GM12878 (cell line): Measurements from ENCODE around the gene ARID3A. TPM values are rescaled to one million over a fixed set of nuclear protein-coding genes. Genes with fewer than 3 reads are reported as not detected.

Experiments
- ATAC-seq: fragments of 200-7000 bp; cut with Tn5 transposase; 3 replicates; pipeline ENCODE4 v1.9.1; 2020; ENCODE audit warnings: mild to moderate bottlenecking, moderate library complexity
- BruUV-seq: library from RNA; stranded (reverse); fragments of 400-500 nt; replicated peaks from 2 replicates; lab custom pipeline; 2021; lab: Mats Ljungman, UMichigan
- CTCF ChIA-PET: fragments of 300-600 bp; sonication (Branson Sonifier 250); formaldehyde crosslinking; extraction: SDS; loops from one replicate; lab custom pipeline; 2021; ENCODE audit warnings: inconsistent platforms; lab: Yijun Ruan, JAX
- POLR2A ChIA-PET: fragments of 350-600 bp; formaldehyde crosslinking; extraction: SDS; loops from one replicate; lab custom pipeline; 2021; ENCODE audit warnings: inconsistent platforms; lab: Charles Lee
- RAD21 ChIA-PET: fragments of 300-600 bp; sonication (Branson Sonifier 250); formaldehyde crosslinking; loops from one replicate; lab custom pipeline; 2023; ENCODE audit warnings: antibody characterized with exemption; ENCODE audit not compliant: unreplicated experiment; lab: Charles Lee
- SMC1A ChIA-PET: fragments of 300-600 bp; sonication (Branson Sonifier 250); formaldehyde crosslinking; loops from one replicate; lab custom pipeline; 2023; ENCODE audit not compliant: unreplicated experiment, uncharacterized antibody; lab: Charles Lee
- DNase-seq: peaks from one replicate; pipeline ENCODE4 v3.0.0-alpha.2; 2011; ENCODE audit warnings: low read depth, low spot score
- FAIRE-seq: peaks from 3 replicates; lab custom pipeline; 2011; peaks lifted over from hg19 to GRCh38; lab: Jason Lieb, UNC
- H2AFZ ChIP-seq: 2 replicates; pipeline ENCODE4 v1.6.0; 2011; ENCODE audit warnings: low read depth, low read length, control low read depth; ENCODE audit not compliant: control insufficient read depth
- H3K27ac ChIP-seq: 2 replicates; pipeline ENCODE4 v1.5.1; 2011; ENCODE audit warnings: control low read depth; ENCODE audit not compliant: control insufficient read depth, insufficient read depth
- H3K27me3 ChIP-seq, 2 experiments: replicated peaks in 1 of 2; 2 replicates each; pipeline versions ENCODE4 v1.6.0 to v1.6.1; 2011; ENCODE audit warnings: low read length in 1 of 2; ENCODE audit not compliant: control insufficient read depth in 2 of 2, insufficient read depth in 2 of 2
- H3K36me3 ChIP-seq, 2 experiments: 2 replicates each; pipeline ENCODE4 v1.5.1; 2011; ENCODE audit warnings: low read length in 1 of 2; ENCODE audit not compliant: control insufficient read depth in 2 of 2, insufficient read depth in 2 of 2
- H3K4me1 ChIP-seq: 2 replicates; pipeline ENCODE4 v1.6.1; 2011; ENCODE audit warnings: mild to moderate bottlenecking, low read length, moderate library complexity, mixed read lengths; ENCODE audit not compliant: control insufficient read depth, insufficient read depth
- H3K4me2 ChIP-seq: 2 replicates; pipeline ENCODE4 v1.6.0; 2011; ENCODE audit warnings: control low read depth; ENCODE audit not compliant: control insufficient read depth, insufficient read depth
- H3K4me3 ChIP-seq: fragments of 200-600 bp; sonication (generic); 2 replicates; pipeline ENCODE4 v1.5.1; 2016
- H3K79me2 ChIP-seq: 2 replicates; pipeline ENCODE4 v1.6.0; 2011; ENCODE audit warnings: low read length; ENCODE audit not compliant: control insufficient read depth, insufficient read depth
- H3K9ac ChIP-seq: 2 replicates; pipeline ENCODE4 v1.8.0; 2011; ENCODE audit warnings: low read length, control low read depth, mixed read lengths; ENCODE audit not compliant: control insufficient read depth, insufficient read depth
- H3K9me3 ChIP-seq: replicated peaks from 3 replicates; pipeline ENCODE4 v1.5.1; 2011; ENCODE audit warnings: mild to moderate bottlenecking, low read length; ENCODE audit not compliant: control insufficient read depth, insufficient read depth
- H4K20me1 ChIP-seq: 2 replicates; pipeline ENCODE4 v1.6.0; 2011; ENCODE audit not compliant: control insufficient read depth, insufficient read depth
- BACH1 ChIP-seq: fragments of 450-650 bp; IDR thresholded peaks from 2 replicates; pipeline ENCODE4 v1.6.1; 2017; ENCODE audit warnings: mild to moderate bottlenecking, borderline replicate concordance
- CREB1 ChIP-seq: IDR thresholded peaks from 2 replicates; pipeline ENCODE4 v1.6.1; 2012; ENCODE audit warnings: low read depth, mild to moderate bottlenecking, inconsistent platforms
- EGR1 ChIP-seq, 2 experiments: IDR thresholded peaks; 1 replicate in 1 of 2; 2 replicates in 1 of 2; pipeline ENCODE4 v1.6.1; 2011 to 2012; ENCODE audit warnings: low read depth in 2 of 2, low read length in 2 of 2, borderline replicate concordance in 1 of 2, mild to moderate bottlenecking in 1 of 2, moderate library complexity in 1 of 2
- IKZF1 ChIP-seq: fragments of 450-650 bp; conservative IDR thresholded peaks from 2 replicates; pipeline ENCODE4 v1.6.1; 2017; ENCODE audit warnings: antibody characterized with exemption, mild to moderate bottlenecking
- KDM1A ChIP-seq: fragments of 200-600 bp; sonication (generic); IDR thresholded peaks from 2 replicates; pipeline ENCODE4 v1.6.1; 2016; ENCODE audit warnings: borderline replicate concordance
- POLR2A ChIP-seq: IDR thresholded peaks from 2 replicates; pipeline ENCODE4 v1.6.1; 2011; ENCODE audit warnings: low read depth, mild to moderate bottlenecking, low read length
- SMAD1 ChIP-seq: fragments of 450-650 bp; IDR thresholded peaks from 2 replicates; pipeline ENCODE4 v1.6.1; 2018; ENCODE audit warnings: mild to moderate bottlenecking, low read depth; ENCODE audit not compliant: partially characterized antibody
- WGBS: methylation state at CpG from one replicate; pipeline ENCODE4 v1.1.6; 2016; ENCODE audit warnings: low lambda C conversion rate; ENCODE audit not compliant: insufficient replicate concordance, insufficient coverage; ENCODE audit errors: missing lambda C conversion rate; 5-methylcytosine and 5-hydroxymethylcytosine counted together
- in situ Hi-C: fragments of 300-500 bp; cut with MboI; formaldehyde crosslinking; loops from 9 replicates; pipeline ENCODE4 v1.14.3; 2018; ENCODE audit warnings: mixed read lengths
- intact Hi-C: fragments of 100-400 bp; cut with micrococcal nuclease; formaldehyde crosslinking; loops from one replicate; pipeline ENCODE4 v1.14.2; 2022; ENCODE audit not compliant: unreplicated experiment
- polyA plus RNA-seq, 11 experiments: library from polyadenylated mRNA; depleted of rRNA in 4 of 11; unstranded in 6 of 11; stranded (reverse) in 5 of 11; fragments of >200 nt; fragmentation: Nextera tagmentation in 4 of 11; fragmentation: Illumina TruSeq in 1 of 11; extraction: Ambion mirVana in 4 of 11; extraction: Trizol in 1 of 11; gene quantifications; 1 replicate in 1 of 11; 2 replicates in 10 of 11; pipeline versions ENCODE4 v1.2.1 to v1.2.3, GENCODE V29; 2011 to 2016; ENCODE audit warnings: inconsistent platforms in 2 of 11, missing spikeins in 2 of 11, low read depth in 1 of 11
- total RNA-seq, 4 experiments: library from RNA; depleted of rRNA in 3 of 4; stranded (reverse); fragments of >200 nt in 3 of 4; fragmentation: Illumina TruSeq in 1 of 4; extraction: Trizol in 1 of 4; gene quantifications; 2 replicates each; pipeline versions ENCODE4 v1.2.1 to v1.2.3, GENCODE V29; 2013 to 2021

ARID3A gene
- total and polyA plus RNA-seq, 10 of the 15 experiments (the other 5 are each of a cell fraction or from before 2014, with no cell fraction given), result 0.76 to 70.0 (median 16.7) TPM

DNA sequence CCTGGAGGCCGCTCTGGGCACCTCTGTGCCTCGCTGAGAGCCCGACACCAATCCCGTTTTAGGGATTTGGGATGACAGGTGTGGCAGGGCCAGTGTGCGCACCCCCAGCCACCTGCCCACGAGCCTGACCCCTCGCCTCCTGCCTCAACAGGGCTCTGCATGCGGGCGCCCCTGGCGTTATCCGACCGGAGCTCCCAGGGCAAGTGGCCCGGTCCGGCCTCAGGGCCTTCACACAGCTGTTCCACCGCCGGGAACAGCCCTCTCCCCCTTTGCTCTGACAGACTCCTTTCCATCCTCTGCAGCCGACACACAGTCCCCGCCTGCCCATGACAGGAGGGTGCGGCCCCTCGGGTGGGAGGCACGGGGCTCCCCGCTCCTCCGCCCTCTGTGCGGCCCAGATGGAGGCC lies 51.2 kb downstream of the ARID3A start:
- DNase-seq (no peak), ATAC-seq (peak; percentile 12; the same call in 1 of the 3 replicates)
- Histone ChIP-seq H3K4me2 (no peak overlapping the region), H3K9me3 (no peaks in the 10 kb centered on the region), H2AFZ (no peak overlapping the region), H3K4me3 (no peak overlapping the region), H3K79me2 (no peaks in the 10 kb centered on the region), H3K27ac (no peak overlapping the region), H3K9ac (no peak overlapping the region), H4K20me1 (no peaks in the 10 kb centered on the region), H3K27me3 (no peaks in the 10 kb centered on the region), H3K36me3 (peaks cover 1 to 3% of the 10 kb centered on the region in 2 experiments; a peak in 3 of 4 replicates)
- ChIA-PET CTCF (interaction anchor here (1.3 kb wide), 1 partner anchor 54 kb away, joined by 3 read pairs; no protein-coding TSS in a partner anchor), POLR2A (no interaction called here), SMC1A (interaction anchor here (1.4 kb wide), 1 partner anchor 29 kb away, joined by 4 read pairs; no protein-coding TSS in a partner anchor)
- BruUV-seq, result no TSS peak
- TF ChIP-seq CREB1 (no peak), EGR1 (IDR thresholded peaks at IDR 0.05; ENCODE audit: borderline replicate concordance in 1 of 2, low read depth in 2 of 2, low read length in 2 of 2) (no peak), SMAD1 (no peak), BACH1 (no peak), KDM1A (no peak), POLR2A (peak; percentile 42; the same call in 1 of the 2 replicates), IKZF1 (0 out of 2 replicates have a peak, but pooled peaks have one; percentile 31)
- TF ChIP-seq, all 136 proteins: peak for 2
- intact Hi-C loops, result no loop called here
- no peak for FAIRE-seq
- in situ Hi-C loops, result no loop called here
- WGBS, result 88% methylated on average over 23 of the region's 24 CpGs
- peaks cover 11% of the 10 kb centered on the region for H3K4me1 ChIP-seq
- RAD21 ChIA-PET, result interaction anchor here (8.0 kb wide), 1 partner anchor 54 kb away, joined by 95 read pairs; no protein-coding TSS in a partner anchor
